Heart left ventricle (tissue), 13 donors: Measurements from ENCODE around the gene CNTROB.

Experiments used
- POLR2A ChIP-seq, 2 donors: fragments of 450-650 bp; IDR thresholded peaks; one replicate each; pipeline ENCODE4 v1.6.1; 2017; ENCODE audit warnings: antibody characterized with exemption in 2 of 2, mild to moderate bottlenecking in 2 of 2, moderate library complexity in 2 of 2
- TF ChIP-seq, protein P1 (sequence below), 12 donors: fragments of 200-600 bp; sonication (generic) in 4 of 12; IDR thresholded peaks; one replicate each; pipeline versions ENCODE4 v1.5.0 to v1.8.0; 2018 to 2022; ENCODE audit warnings: antibody characterized with exemption in 12 of 12, mild to moderate bottlenecking in 5 of 12
- donor health status: ischemic (EF 13 %, LVEDD 7.1; RV severe dilation, severe dysfunction).
- donor health status: DM: no; HTN: yes; CAD: no.
- donor health status: DM: no; HTN: no; CAD: no.
- donor health status: ischemic (EF 25% LVEDD 6.9; RV normal size, moderate dysfunction).
- donor health status: ischemic (EF 25% LVEDD 5.7; RV mildly dilated, moderate dysfunction).
- donor health status: ischemic (EF 35%, LVEDD 5.7; RV mildly dilated, moderate dysfunction).
- donor health status: nonischemic (EF 11% LVEDD 7.7; RV severe dilation, severe dysfunction).
- donor health status: DM: yes; HTN: yes; CAD: no.
- donor health status: PGD.
- donor health status: ischemic (EF 29% LVEDD 5.4; RV normal size, mild dysfunction).
- donor health status: nonischemic (EF 23%, LVEDD 6.1; RV moderate dilation, normal function).

- TF ChIP-seq, protein P1, sequence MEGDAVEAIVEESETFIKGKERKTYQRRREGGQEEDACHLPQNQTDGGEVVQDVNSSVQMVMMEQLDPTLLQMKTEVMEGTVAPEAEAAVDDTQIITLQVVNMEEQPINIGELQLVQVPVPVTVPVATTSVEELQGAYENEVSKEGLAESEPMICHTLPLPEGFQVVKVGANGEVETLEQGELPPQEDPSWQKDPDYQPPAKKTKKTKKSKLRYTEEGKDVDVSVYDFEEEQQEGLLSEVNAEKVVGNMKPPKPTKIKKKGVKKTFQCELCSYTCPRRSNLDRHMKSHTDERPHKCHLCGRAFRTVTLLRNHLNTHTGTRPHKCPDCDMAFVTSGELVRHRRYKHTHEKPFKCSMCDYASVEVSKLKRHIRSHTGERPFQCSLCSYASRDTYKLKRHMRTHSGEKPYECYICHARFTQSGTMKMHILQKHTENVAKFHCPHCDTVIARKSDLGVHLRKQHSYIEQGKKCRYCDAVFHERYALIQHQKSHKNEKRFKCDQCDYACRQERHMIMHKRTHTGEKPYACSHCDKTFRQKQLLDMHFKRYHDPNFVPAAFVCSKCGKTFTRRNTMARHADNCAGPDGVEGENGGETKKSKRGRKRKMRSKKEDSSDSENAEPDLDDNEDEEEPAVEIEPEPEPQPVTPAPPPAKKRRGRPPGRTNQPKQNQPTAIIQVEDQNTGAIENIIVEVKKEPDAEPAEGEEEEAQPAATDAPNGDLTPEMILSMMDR (IDR thresholded peaks at IDR 0.05), result no peak
- no peak for TF ChIP-seq POLR2A (IDR thresholded peaks at IDR 0.05)
Observed at GRCh38 chr17:7916385-7916682, 15.7 kb upstream of the CNTROB start.
